Heart left ventricle (tissue), 13 donors: ENCODE data around the gene CYP2R1.

Experiments
- CTCF ChIP-seq, 12 donors: fragments of 200-600 bp; sonication (generic) in 4 of 12; IDR thresholded peaks; one replicate each; pipeline versions ENCODE4 v1.5.0 to v1.8.0; 2018 to 2022; ENCODE audit warnings: antibody characterized with exemption in 12 of 12, mild to moderate bottlenecking in 5 of 12
- POLR2A ChIP-seq, 2 donors: fragments of 450-650 bp; IDR thresholded peaks; one replicate each; pipeline ENCODE4 v1.6.1; 2017; ENCODE audit warnings: antibody characterized with exemption in 2 of 2, mild to moderate bottlenecking in 2 of 2, moderate library complexity in 2 of 2
- donor health status: ischemic (EF 13 %, LVEDD 7.1; RV severe dilation, severe dysfunction).
- donor health status: DM: no; HTN: yes; CAD: no.
- donor health status: DM: no; HTN: no; CAD: no.
- donor health status: ischemic (EF 25% LVEDD 6.9; RV normal size, moderate dysfunction).
- donor health status: ischemic (EF 25% LVEDD 5.7; RV mildly dilated, moderate dysfunction).
- donor health status: ischemic (EF 35%, LVEDD 5.7; RV mildly dilated, moderate dysfunction).
- donor health status: nonischemic (EF 11% LVEDD 7.7; RV severe dilation, severe dysfunction).
- donor health status: DM: yes; HTN: yes; CAD: no.
- donor health status: PGD.
- donor health status: ischemic (EF 29% LVEDD 5.4; RV normal size, mild dysfunction).
- donor health status: nonischemic (EF 23%, LVEDD 6.1; RV moderate dilation, normal function).

DNA sequence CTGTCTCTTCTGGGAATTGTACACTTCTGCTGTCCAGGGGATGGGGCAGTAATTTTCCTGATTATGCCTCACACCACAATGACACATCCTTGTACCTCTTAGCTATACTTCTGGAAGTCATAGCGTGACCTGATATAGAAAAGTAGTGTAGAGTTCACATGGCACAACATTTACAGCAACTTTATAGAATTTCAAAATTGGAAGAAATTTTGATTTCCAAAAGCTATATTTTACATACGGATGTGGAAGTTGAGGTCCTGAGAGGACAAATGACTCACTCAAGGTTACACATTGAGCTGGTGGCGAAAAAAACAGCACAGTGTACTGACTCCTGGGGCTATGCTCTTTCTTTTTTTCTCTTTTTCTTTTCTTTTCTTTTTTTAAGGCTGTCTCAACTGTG is 6.3 kb upstream of the CYP2R1 start:
- no peak for TF ChIP-seq POLR2A (IDR thresholded peaks at IDR 0.05)
- TF ChIP-seq CTCF (IDR thresholded peaks at IDR 0.05): no peak
